Psoas muscle (tissue), 8 donors: ENCODE data around the gene HDAC5. TPM values are rescaled to one million over a fixed set of nuclear protein-coding genes. Genes with fewer than 3 reads are reported as not detected.
A peak's percentile ranks its signal among the peaks of the same experiment; 100 is the strongest.
"Not testable (repeated sequence)": the region's sequence is repeated elsewhere in the genome, so short reads cannot be mapped to it uniquely, and the experiment has no call there.

Experiments used
- ATAC-seq, 4 donors: fragments of 200-7000 bp; cut with Tn5 transposase; one replicate each; pipeline ENCODE4 v1.9.1; 2020; ENCODE audit warnings: moderate library complexity in 3 of 4, mild to moderate bottlenecking in 2 of 4
- DNase-seq, 2 donors: peaks; one replicate each; pipeline ENCODE4 v3.0.0-alpha.2; 2020
- H3K27ac ChIP-seq: fragments of 200-600 bp; one replicate; pipeline ENCODE4 v1.8.0; 2022
- H3K27me3 ChIP-seq, 3 donors: fragments of 200-600 bp in 1 of 3; one replicate each; pipeline versions ENCODE4 v1.6.1 to v1.8.0; 2013 to 2022; ENCODE audit warnings: low read length in 2 of 3, mild to moderate bottlenecking in 2 of 3, moderate library complexity in 1 of 3; ENCODE audit not compliant: insufficient read depth in 3 of 3
- H3K36me3 ChIP-seq, 2 donors: fragments of 200-600 bp in 1 of 2; one replicate each; pipeline versions ENCODE4 v1.6.1 to v1.8.0; 2013 to 2022; ENCODE audit warnings: low read depth in 1 of 2, mild to moderate bottlenecking in 1 of 2, moderate library complexity in 1 of 2; ENCODE audit not compliant: insufficient read depth in 1 of 2
- H3K4me1 ChIP-seq: fragments of 200-600 bp; one replicate; pipeline ENCODE4 v1.8.0; 2022
- H3K4me3 ChIP-seq: fragments of 200-600 bp; one replicate; pipeline ENCODE4 v1.8.0; 2022; ENCODE audit warnings: mild to moderate bottlenecking
- H3K9me3 ChIP-seq: fragments of 200-600 bp; one replicate; pipeline ENCODE4 v1.8.0; 2022
- CTCF ChIP-seq: fragments of 200-600 bp; IDR thresholded peaks from one replicate; pipeline ENCODE4 v1.8.0; 2022; ENCODE audit warnings: antibody characterized with exemption
- WGBS, 3 donors: extraction: QIAGEN DNeasy Blood & Tissue Kit; methylation state at CpG; one replicate each; pipeline versions ENCODE4 v1.1.6 to v1.1.7; 2013; 5-methylcytosine and 5-hydroxymethylcytosine counted together
- intact Hi-C, 2 donors: fragments of 100-400 bp; cut with DNase I; formaldehyde crosslinking; loops; one replicate each; pipeline versions ENCODE4 v1.11.0 to v1.14.2; 2022
- polyA plus RNA-seq, 3 donors: library from polyadenylated mRNA; stranded (reverse); fragments of 200-250 nt; gene quantifications; one replicate each; pipeline ENCODE4 v1.2.3, GENCODE V29; 2013
- total RNA-seq, 4 donors: library from RNA; stranded (reverse); fragmentation: NEBNext Ultra II Directional in 2 of 4; extraction: Animal tissue kit (Norgen Biotek cat#: 25700) in 2 of 4; gene quantifications; one replicate each; pipeline versions ENCODE4 v1.2.1 to v1.2.4, GENCODE V29; 2021 to 2023
- donor health status: healthy with polysubstance abuse.
- donor health status: DM: no; HTN: no; CAD: no; lungs with moderate emphysema.
- donor health status: Bipolar disorder and iron deficiency.
- donor health status: healthy.
- donor health status: DM: yes; HTN: yes; CAD: no.
- donor health status: DM: no; HTN: no; CAD: no.
- donor health status: DM: no; HTN: no; CAD: no.
- donor health status: DM: yes; HTN: yes; CAD: no.

HDAC5 gene
- total and polyA plus RNA-seq, 7 donors = 8.8 to 75.6 (median 35.8) TPM

- peak overlapping the region; percentile 46 for H3K27ac ChIP-seq
- whole genome bisulfite sequencing, 3 donors = 53 to 93% (median 55%) methylated on average over 2 of the region's 2 CpGs
- no peaks in the 10 kb centered on the region for H3K27me3 ChIP-seq
- DNase-seq = no peak
- no peak for TF ChIP-seq CTCF
- H3K4me1 ChIP-seq = peaks cover 36% of the 10 kb centered on the region
- no peak overlapping the region for H3K4me3 ChIP-seq
- H3K36me3 ChIP-seq = peaks cover 8 to 46% of the 10 kb centered on the region in 2 donors
- no peak for ATAC-seq
- intact Hi-C loops = no loop called here
- H3K9me3 ChIP-seq = no peaks in the 10 kb centered on the region
Measured at GRCh38 chr17:44037471-44037870, 86.0 kb downstream of the HDAC5 start.

- Histone ChIP-seq H3K36me3 (peaks cover 10 to 53% of the 10 kb centered on the region in 2 donors), H3K4me1 (peaks cover 38% of the 10 kb centered on the region)
- H3K27me3 ChIP-seq, H3K4me3 ChIP-seq, intact Hi-C loops, ATAC-seq, H3K27ac ChIP-seq, H3K9me3 ChIP-seq, DNase-seq: not testable (repeated sequence)
- no CpG with 5 or more reads among the region's 3 CpGs for WGBS, 3 donors
Measured at GRCh38 chr17:44034688-44035087, 88.8 kb downstream of the HDAC5 start.

GRCh38 chr17:44033861-44034408 lies 89.5 kb downstream of the HDAC5 start:
- Histone ChIP-seq H3K4me3 (no peak overlapping the region), H3K9me3 (no peaks in the 10 kb centered on the region), H3K4me1 (peaks cover 35% of the 10 kb centered on the region), H3K36me3 (peaks cover 10 to 53% of the 10 kb centered on the region in 2 donors), H3K27me3 (no peaks in the 10 kb centered on the region), H3K27ac (no peak overlapping the region)
- WGBS, 3 donors = 66 to 73% (median 69%) methylated on average over 3 of the region's 3 CpGs
- intact Hi-C loops = no loop called here
- TF ChIP-seq CTCF = no peak
- no peak for DNase-seq
- ATAC-seq = no peak

- Histone ChIP-seq H3K9me3 (no peaks in the 10 kb centered on the region), H3K4me3 (no peak overlapping the region), H3K4me1 (peaks cover 16% of the 10 kb centered on the region), H3K27ac (peak overlapping the region; percentile 36), H3K36me3 (peaks cover 6 to 37% of the 10 kb centered on the region in 2 donors), H3K27me3 (no peaks in the 10 kb centered on the region)
- peak in 1 of 4 donors; percentile 24 for ATAC-seq
- intact Hi-C loops = no loop called here
- 30 to 58% (median 35%) methylated on average over 3 of the region's 3 CpGs for WGBS, 3 donors
- TF ChIP-seq CTCF = no peak
- DNase-seq = no peak
Measured at GRCh38 chr17:44030482-44030881, 93.0 kb downstream of the HDAC5 start.

GRCh38 chr17:44029736-44030135 lies 93.7 kb downstream of the HDAC5 start:
- DNase-seq (no peak), ATAC-seq (peak; percentile 28 to 72 (median 47))
- peaks cover 16% of the 10 kb centered on the region for H3K4me1 ChIP-seq
- H3K4me3 ChIP-seq = no peak overlapping the region
- peaks cover 6 to 43% of the 10 kb centered on the region in 2 donors for H3K36me3 ChIP-seq
- no peaks in the 10 kb centered on the region for H3K9me3 ChIP-seq
- H3K27ac ChIP-seq = peak overlapping the region; percentile 36
- no peaks in the 10 kb centered on the region for H3K27me3 ChIP-seq
- intact Hi-C loops = no loop called here
- WGBS, 3 donors = 28 to 42% (median 30%) methylated on average over 5 of the region's 5 CpGs
- TF ChIP-seq CTCF = no peak

Other genes with a start within 250 kb of the HDAC5 start
- gene MPP2, start 216.1 kb downstream of the HDAC5 start, total RNA-seq = 1 to 10 TPM in 1 of 4 donors, under 1 TPM in 3; 0.42 to 1.6 (median 0.62) TPM
- gene MPP2, start 216.1 kb downstream of the HDAC5 start, polyA plus RNA-seq = under 1 TPM; 0.19 to 0.38 (median 0.21) TPM
- gene PPY, start 181.2 kb downstream of the HDAC5 start, total RNA-seq = not detected
- gene PPY, start 181.2 kb downstream of the HDAC5 start, polyA plus RNA-seq = not detected
- gene PYY, start 169.7 kb downstream of the HDAC5 start, total RNA-seq = not detected
- gene PYY, start 169.7 kb downstream of the HDAC5 start, polyA plus RNA-seq = not detected
- gene NAGS, start 119.0 kb downstream of the HDAC5 start, total RNA-seq = under 1 TPM in 2 of 4 donors, not detected in 2; 0.20 to 0.28 TPM
- gene NAGS, start 119.0 kb downstream of the HDAC5 start, polyA plus RNA-seq = 10 to 100 TPM in 1 of 3 donors, under 1 TPM in 2; 0.10 to 13.5 (median 0.11) TPM
- 10 to 100 TPM; 13.2 to 25.4 (median 18.3) TPM for gene TMEM101, start 108.7 kb downstream of the HDAC5 start, total RNA-seq
- gene TMEM101, start 108.7 kb downstream of the HDAC5 start, polyA plus RNA-seq = 10 to 100 TPM; 22.2 to 52.6 (median 42.4) TPM
- 10 to 100 TPM; 39.6 to 65.9 (median 52.9) TPM for gene LSM12, start 57.0 kb downstream of the HDAC5 start, total RNA-seq
- 10 to 100 TPM; 42.7 to 52.9 (median 47.9) TPM for gene LSM12, start 57.0 kb downstream of the HDAC5 start, polyA plus RNA-seq
- 10 to 100 TPM; 27.7 to 43.3 (median 37.6) TPM for gene G6PC3, start 52.9 kb downstream of the HDAC5 start, total RNA-seq
- gene G6PC3, start 52.9 kb downstream of the HDAC5 start, polyA plus RNA-seq = 10 to 100 TPM; 43.9 to 72.9 (median 61.0) TPM
- gene HROB, start 18.3 kb upstream of the HDAC5 start, total RNA-seq = 1 to 10 TPM in 1 of 4 donors, under 1 TPM in 3; 0.25 to 1.1 (median 0.39) TPM
- under 1 TPM; 0.53 to 0.77 (median 0.65) TPM for gene HROB, start 18.3 kb upstream of the HDAC5 start, polyA plus RNA-seq
- gene ASB16, start 47.1 kb upstream of the HDAC5 start, total RNA-seq = 10 to 100 TPM; 17.0 to 43.4 (median 26.1) TPM
- 10 to 100 TPM in 1 of 3 donors, 1 to 10 TPM in 2; 1.1 to 16.5 (median 9.9) TPM for gene ASB16, start 47.1 kb upstream of the HDAC5 start, polyA plus RNA-seq
- gene TMUB2, start 63.3 kb upstream of the HDAC5 start, total RNA-seq = 10 to 100 TPM; 14.1 to 20.9 (median 20.3) TPM
- gene TMUB2, start 63.3 kb upstream of the HDAC5 start, polyA plus RNA-seq = 10 to 100 TPM; 22.8 to 44.4 (median 34.7) TPM
- gene ATXN7L3, start 76.2 kb upstream of the HDAC5 start, total RNA-seq = 10 to 100 TPM; 25.6 to 42.6 (median 38.8) TPM
- 10 to 100 TPM; 20.4 to 35.1 (median 21.8) TPM for gene ATXN7L3, start 76.2 kb upstream of the HDAC5 start, polyA plus RNA-seq
- gene UBTF, start 96.0 kb upstream of the HDAC5 start, total RNA-seq = 10 to 100 TPM; 42.3 to 67.5 (median 49.9) TPM
- 10 to 100 TPM; 36.0 to 49.4 (median 36.1) TPM for gene UBTF, start 96.0 kb upstream of the HDAC5 start, polyA plus RNA-seq
- 1 to 10 TPM in 2 of 4 donors, under 1 TPM in 1, not detected in 1; 0.26 to 7.2 (median 2.2) TPM for gene SLC4A1, start 144.5 kb upstream of the HDAC5 start, total RNA-seq
- gene SLC4A1, start 144.5 kb upstream of the HDAC5 start, polyA plus RNA-seq = under 1 TPM in 1 of 3 donors, not detected in 2; 0.29 TPM
- under 1 TPM in 1 of 4 donors, not detected in 3; 0.39 TPM for gene RUNDC3A, start 185.0 kb upstream of the HDAC5 start, total RNA-seq
- under 1 TPM; 0.09 to 0.21 (median 0.11) TPM for gene RUNDC3A, start 185.0 kb upstream of the HDAC5 start, polyA plus RNA-seq
- gene SLC25A39, start 201.2 kb upstream of the HDAC5 start, total RNA-seq = 10 to 100 TPM; 36.4 to 57.8 (median 41.0) TPM
- gene SLC25A39, start 201.2 kb upstream of the HDAC5 start, polyA plus RNA-seq = 10 to 100 TPM; 37.1 to 79.3 (median 42.4) TPM
- gene GRN, start 221.7 kb upstream of the HDAC5 start, total RNA-seq = 10 to 100 TPM; 37.2 to 61.0 (median 58.6) TPM
- 10 to 100 TPM; 30.8 to 44.4 (median 31.6) TPM for gene GRN, start 221.7 kb upstream of the HDAC5 start, polyA plus RNA-seq
- gene FAM171A2, start 240.2 kb upstream of the HDAC5 start, total RNA-seq = under 1 TPM; 0.11 to 0.22 (median 0.20) TPM
- gene FAM171A2, start 240.2 kb upstream of the HDAC5 start, polyA plus RNA-seq = under 1 TPM; 0.06 to 0.23 (median 0.08) TPM